ENCODE results near the gene PLPP1.

The PLPP1 gene

DNA sequence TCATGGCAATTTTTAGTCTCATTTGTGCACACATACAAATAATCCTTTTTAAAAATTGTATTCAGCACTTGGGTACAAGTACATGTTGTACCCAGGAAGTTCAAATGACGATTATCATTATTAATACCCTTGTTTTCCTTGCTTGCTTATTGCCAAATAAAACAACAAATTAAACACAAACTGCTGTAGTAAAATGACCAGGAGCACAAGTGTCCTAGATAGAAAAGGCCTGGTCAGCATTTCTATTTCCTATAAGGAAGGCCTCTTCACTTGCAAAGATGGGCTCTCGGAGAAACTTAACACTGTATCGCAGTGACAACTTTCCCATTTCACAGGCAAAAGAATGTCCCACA, 34.7 kb upstream of the PLPP1 start:
- DNase-seq (ENCODE audit: low read depth, low spot score): no peak
- TF ChIP-seq, protein P1, sequence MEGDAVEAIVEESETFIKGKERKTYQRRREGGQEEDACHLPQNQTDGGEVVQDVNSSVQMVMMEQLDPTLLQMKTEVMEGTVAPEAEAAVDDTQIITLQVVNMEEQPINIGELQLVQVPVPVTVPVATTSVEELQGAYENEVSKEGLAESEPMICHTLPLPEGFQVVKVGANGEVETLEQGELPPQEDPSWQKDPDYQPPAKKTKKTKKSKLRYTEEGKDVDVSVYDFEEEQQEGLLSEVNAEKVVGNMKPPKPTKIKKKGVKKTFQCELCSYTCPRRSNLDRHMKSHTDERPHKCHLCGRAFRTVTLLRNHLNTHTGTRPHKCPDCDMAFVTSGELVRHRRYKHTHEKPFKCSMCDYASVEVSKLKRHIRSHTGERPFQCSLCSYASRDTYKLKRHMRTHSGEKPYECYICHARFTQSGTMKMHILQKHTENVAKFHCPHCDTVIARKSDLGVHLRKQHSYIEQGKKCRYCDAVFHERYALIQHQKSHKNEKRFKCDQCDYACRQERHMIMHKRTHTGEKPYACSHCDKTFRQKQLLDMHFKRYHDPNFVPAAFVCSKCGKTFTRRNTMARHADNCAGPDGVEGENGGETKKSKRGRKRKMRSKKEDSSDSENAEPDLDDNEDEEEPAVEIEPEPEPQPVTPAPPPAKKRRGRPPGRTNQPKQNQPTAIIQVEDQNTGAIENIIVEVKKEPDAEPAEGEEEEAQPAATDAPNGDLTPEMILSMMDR (IDR thresholded peaks at IDR 0.05; ENCODE audit: low read depth, low read length): no peak
- in situ Hi-C loops (cut with HindIII; ENCODE audit: low sequenced_read_pairs): no loop called here
- H3K4me3 ChIP-seq (ENCODE audit: low read depth, low read length): no peak overlapping the region

DNA sequence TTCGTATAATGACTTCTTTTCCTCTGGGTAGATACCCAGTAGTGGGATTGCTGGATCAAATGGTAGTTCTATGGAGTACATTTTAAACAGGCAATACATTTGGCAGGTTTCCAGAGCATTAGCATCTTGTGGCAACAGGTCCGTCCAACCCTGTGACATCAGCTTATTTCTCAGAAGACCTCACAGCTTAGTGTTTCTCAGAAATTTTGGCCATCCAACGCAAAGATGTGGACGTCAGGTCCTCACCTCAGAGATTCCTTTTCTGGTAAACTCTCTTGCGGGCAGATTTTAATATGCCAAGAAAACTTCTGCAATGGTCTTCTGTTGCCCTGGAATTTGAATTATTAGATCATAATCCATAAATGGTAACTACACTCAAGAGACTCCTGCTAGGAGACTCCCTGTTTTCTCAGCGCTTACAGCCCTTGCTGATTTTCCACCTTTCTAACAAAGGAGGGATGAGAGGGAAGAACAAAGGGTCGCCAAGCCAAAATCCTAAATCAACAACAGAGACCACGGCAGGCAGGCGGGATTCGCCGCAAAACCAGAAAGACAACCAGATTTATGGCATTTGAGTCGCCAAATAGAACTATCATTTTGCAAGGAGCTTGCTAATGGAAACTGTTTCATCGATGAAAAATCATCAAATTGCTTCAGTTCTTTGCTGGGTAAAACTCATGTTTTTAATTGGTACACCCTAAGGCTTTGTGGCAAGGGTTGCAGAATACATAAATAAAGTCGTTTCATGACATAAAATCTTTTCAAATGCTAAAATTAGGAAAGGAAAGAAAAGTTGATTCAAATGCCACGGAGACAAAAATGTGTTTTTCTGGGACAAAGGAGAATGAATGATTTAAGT, 34.1 kb upstream of the PLPP1 start:
- in situ Hi-C loops (cut with HindIII; ENCODE audit: low sequenced_read_pairs): no loop called here
- peak; percentile 43 for DNase-seq (ENCODE audit: low read depth, low spot score)
- TF ChIP-seq, protein P1 (IDR thresholded peaks at IDR 0.05; ENCODE audit: low read depth, low read length): no peak
- no peak overlapping the region for H3K4me3 ChIP-seq (ENCODE audit: low read depth, low read length)

DNA sequence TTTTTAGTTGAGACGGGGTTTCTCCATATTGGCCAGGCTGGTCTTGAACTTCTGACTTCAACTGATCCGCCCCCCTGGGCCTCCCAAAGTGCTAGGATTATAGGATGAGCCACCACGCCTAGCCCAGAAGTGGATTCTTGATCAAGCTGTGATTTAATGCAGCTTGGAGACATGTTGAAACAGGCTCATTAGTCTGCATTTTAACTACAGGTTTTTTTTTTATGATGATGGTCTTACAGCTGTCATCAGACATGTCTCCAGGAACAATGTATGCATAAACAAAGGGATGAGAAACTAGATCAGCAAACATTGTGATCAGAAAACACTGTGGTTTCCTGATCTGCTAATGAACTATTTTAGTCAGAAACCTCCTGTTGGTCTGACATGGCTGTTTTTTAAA, 30.0 kb upstream of the PLPP1 start:
- H3K4me3 ChIP-seq (ENCODE audit: low read depth, low read length): no peak overlapping the region
- in situ Hi-C loops (cut with HindIII; ENCODE audit: low sequenced_read_pairs): no loop called here
- TF ChIP-seq, protein P1 (IDR thresholded peaks at IDR 0.05; ENCODE audit: low read depth, low read length): no peak
- DNase-seq (ENCODE audit: low read depth, low spot score): no peak

DNA sequence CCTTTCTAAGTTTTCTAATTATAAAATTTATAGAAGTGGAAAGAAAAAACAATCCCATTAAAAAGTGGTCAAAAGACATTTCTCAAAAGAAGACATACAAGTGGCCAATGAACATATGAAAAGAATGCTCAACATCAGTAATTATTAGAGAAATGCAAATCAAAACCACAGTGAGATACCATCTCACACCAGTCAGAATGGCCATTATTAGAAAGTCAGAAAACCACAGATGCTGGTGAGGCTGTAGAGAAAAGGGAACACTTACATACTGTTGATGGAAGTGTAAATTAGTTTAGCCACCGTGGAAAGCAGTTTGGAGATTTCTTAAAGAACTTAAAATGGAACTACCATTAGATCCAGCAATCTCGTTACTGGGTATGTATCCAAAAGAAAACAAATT, 23.7 kb upstream of the PLPP1 start:
- no peak for DNase-seq (ENCODE audit: low read depth, low spot score)
- TF ChIP-seq, protein P1 (IDR thresholded peaks at IDR 0.05; ENCODE audit: low read depth, low read length): no peak
- in situ Hi-C loops (cut with HindIII; ENCODE audit: low sequenced_read_pairs): no loop called here
- H3K4me3 ChIP-seq (ENCODE audit: low read depth, low read length): no peak overlapping the region

DNA sequence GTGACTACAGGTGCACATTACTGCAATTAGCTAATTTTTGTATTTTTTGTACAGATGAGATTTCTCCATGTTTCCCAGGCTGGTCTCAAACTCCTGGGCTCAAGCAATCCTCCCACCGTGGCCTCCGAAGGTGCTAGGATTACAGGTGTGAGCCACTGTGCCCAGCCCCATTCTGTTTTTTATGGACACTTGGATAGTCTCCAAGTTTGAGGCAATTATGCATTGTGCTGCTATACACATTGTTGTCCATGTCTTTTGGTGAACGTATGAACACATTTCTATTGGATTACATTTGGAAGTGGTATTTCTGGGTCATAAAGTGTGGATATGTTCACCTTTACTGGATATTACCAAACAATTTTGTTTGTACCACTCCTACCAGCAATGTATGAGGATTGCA, 22.4 kb upstream of the PLPP1 start:
- no peak overlapping the region for H3K4me3 ChIP-seq (ENCODE audit: low read depth, low read length)
- in situ Hi-C loops (cut with HindIII; ENCODE audit: low sequenced_read_pairs): no loop called here
- TF ChIP-seq, protein P1 (IDR thresholded peaks at IDR 0.05; ENCODE audit: low read depth, low read length): no peak
- DNase-seq (ENCODE audit: low read depth, low spot score): no peak

DNA sequence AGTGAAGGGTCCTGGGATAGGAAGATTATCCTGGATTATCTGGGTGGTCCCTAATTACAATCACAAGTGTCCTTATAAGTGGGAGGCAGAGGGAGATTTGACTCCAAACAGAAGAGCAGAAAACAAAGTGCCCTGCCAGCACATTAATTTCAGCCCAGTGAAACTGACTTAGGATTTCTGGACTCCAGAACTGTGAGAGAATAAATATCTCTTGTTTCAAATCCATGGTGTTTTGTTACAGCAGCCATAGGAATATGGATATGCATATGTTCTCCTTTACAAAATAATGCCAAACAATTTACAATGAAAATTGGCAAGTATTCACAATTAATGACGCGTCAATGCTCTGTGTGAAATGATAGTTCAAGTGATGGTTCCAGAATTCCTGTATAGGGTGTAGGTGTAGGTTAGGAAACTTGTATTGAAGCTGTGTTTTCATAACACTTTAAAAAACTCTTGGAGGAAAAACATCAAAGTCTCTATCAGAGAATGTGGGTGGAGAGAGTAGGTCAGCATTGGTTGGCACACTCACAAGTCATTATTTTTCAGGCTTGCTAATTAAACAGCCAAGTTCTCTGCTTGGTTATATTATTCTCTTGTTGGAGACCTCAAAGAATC, 19.9 kb upstream of the PLPP1 start:
- DNase-seq (ENCODE audit: low read depth, low spot score): no peak
- TF ChIP-seq, protein P1 (IDR thresholded peaks at IDR 0.05; ENCODE audit: low read depth, low read length): no peak
- no peak overlapping the region for H3K4me3 ChIP-seq (ENCODE audit: low read depth, low read length)
- in situ Hi-C loops (cut with HindIII; ENCODE audit: low sequenced_read_pairs): no loop called here
